ENCODE measurements around the gene GIMAP1.
"Not testable (repeated sequence)": the region's sequence is repeated elsewhere in the genome, so short reads cannot be mapped to it uniquely, and the experiment has no call there.

The GIMAP1 gene

GRCh38 chr7:150716368-150716767 is at the start of gene GIMAP1:
Gene GIMAP1 (plus strand): TSS chr7:150716613. CDS start chr7:150719048, 2,435 bp downstream.
- DNase-seq: peak in 1 of 2 experiments; percentile 73

DNA sequence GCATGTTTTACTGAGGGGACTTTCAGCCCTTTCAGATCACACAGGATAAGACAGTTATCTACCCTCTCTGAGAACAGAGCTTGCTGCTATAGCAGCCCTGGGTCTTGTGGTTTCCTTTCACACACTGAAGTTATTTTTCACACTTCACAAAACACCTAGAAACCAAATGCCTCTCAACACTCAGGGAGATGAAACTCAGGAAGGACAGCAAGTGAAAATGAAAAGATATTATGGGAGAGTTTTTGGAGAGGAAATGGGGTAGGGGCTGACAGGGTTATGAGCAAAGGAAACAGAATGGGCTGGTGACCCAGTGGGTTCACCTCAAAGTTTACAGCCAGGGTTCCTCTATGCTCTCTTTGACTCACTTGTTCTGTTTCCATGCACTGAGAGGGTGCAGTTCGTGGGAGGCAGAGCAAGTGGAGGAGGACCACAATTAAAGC is 47.9 kb upstream of the GIMAP1 start:
- peak; percentile 57 to 69 for DNase-seq

DNA sequence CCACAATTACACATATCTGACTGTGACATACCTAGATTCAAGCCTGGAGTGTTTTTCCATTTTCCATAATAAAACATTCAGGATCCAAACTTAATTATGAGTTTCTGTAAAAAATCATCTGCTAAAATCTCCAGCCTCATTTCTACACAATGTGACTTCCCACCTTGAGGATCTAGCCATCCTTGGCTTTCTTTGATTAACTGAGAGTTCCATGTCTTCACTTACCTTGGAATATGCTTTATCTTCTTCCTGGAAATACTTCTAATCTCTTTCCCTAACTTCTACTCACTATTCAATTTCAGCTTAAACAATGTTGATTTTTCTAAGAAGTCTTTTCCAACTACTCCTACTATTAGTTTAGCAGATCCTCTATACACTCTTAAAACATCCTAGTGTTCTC is 47.4 kb upstream of the GIMAP1 start:
- no peak for DNase-seq

DNA sequence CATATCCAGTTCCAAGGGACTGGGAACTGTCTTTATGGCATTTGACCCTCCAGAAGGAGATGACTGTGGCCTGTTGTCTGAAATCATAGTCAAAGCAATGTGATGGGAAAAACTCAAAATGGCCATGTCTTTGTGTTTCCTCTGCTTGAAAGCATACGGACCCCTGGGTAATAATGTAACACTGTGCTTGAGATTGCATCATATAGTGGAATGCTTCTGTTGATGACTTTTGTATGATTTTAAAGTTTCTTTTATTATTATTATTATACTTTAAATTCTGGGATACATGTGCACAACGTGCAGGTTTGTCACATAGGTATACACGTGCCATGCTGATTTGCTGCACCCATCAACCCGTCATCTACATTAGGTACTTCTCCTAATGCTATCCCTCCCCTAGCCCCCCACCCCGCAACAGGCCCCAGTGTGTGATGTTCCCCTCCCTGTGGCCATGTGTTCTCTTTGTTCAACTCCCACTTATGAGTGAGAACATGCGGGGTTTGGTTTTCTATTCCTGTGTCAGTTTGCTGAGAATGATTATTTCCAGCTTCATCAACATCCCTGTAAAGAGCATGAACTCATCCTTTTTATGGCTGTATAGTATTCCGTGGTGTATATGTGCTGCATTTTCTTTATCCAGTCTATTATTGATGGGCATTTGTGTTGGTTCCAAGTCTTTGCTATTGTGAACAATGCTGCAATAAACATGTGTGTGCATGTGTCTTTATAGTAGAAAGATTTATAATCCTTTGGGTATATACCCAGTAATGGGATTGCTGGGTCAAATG is 44.4 kb upstream of the GIMAP1 start:
- not testable (repeated sequence) for DNase-seq

GRCh38 chr7:150675714-150676113 is 40.7 kb upstream of the GIMAP1 start:
- no peak for DNase-seq

DNA sequence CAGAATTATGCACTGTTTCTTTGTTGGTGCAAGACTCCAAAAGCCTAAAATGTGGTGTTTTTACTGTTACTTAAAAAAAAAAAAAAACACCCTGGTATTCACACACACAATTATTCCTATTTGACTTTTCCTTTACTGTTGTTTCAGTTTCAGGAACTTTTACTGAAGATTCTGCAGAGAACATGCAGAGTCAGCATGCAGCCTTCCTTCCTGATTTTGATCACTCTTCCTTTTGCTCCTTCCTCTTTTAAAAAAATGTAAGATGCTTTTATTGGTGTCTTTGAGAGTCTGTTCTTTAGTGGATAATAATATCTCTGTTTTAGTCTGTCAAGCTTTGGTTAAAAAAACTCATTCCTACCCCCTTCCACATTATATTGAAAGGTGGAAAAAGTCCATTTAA is 40.1 kb upstream of the GIMAP1 start:
- not testable (repeated sequence) for DNase-seq

- DNase-seq: not testable (repeated sequence)
Measured at GRCh38 chr7:150676854-150677253, 39.6 kb upstream of the GIMAP1 start.

GRCh38 chr7:150678601-150679000 is 37.8 kb upstream of the GIMAP1 start:
- peak; percentile 61 to 67 for DNase-seq

GRCh38 chr7:150680364-150680763 is 36.0 kb upstream of the GIMAP1 start:
- DNase-seq: not testable (repeated sequence)

GRCh38 chr7:150685219-150686029 is 31.0 kb upstream of the GIMAP1 start, which contains the start of gene GIMAP2:
Gene GIMAP2 (plus strand): TSS chr7:150685706. CDS start chr7:150687060, 1,354 bp downstream.
- peak in 1 of 2 experiments; percentile 40 for DNase-seq

GRCh38 chr7:150686030-150686631 is 30.3 kb upstream of the GIMAP1 start:
- peak; percentile 23 to 46 for DNase-seq

- no peak for DNase-seq
Measured at GRCh38 chr7:150688630-150689029, 27.8 kb upstream of the GIMAP1 start.

GRCh38 chr7:150695654-150696053 is 20.8 kb upstream of the GIMAP1 start:
- no peak for DNase-seq

- no peak for DNase-seq
Measured at GRCh38 chr7:150703209-150703608, 13.2 kb upstream of the GIMAP1 start.

DNA sequence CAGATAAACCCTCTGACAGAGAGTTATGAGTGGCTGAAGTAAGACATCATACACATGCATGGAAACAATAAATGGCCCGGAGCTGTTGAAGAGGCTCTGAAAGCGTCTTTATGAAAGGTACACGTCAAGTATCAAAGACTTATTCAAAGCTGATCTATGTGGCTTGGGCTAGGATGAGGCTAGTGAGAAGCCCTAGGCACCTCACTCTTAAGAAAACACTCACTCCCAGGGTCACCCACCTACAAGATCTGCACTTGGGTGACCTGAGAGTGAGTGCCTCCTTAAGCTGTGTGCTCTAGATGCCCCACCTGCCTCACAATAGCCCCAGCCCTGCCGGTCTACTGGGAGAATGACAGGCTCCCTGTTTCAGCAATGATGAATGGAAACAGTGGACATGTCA is 1.1 kb upstream of the GIMAP1 start:
- DNase-seq: no peak

- no peak for DNase-seq
Measured at GRCh38 chr7:150715738-150716137, 675 bp upstream of the GIMAP1 start.

- no peak for DNase-seq
Measured at GRCh38 chr7:150716939-150717338, 526 bp downstream of the GIMAP1 start.

- DNase-seq: no peak
Measured at GRCh38 chr7:150717814-150718420, 1.5 kb downstream of the GIMAP1 start.

DNA sequence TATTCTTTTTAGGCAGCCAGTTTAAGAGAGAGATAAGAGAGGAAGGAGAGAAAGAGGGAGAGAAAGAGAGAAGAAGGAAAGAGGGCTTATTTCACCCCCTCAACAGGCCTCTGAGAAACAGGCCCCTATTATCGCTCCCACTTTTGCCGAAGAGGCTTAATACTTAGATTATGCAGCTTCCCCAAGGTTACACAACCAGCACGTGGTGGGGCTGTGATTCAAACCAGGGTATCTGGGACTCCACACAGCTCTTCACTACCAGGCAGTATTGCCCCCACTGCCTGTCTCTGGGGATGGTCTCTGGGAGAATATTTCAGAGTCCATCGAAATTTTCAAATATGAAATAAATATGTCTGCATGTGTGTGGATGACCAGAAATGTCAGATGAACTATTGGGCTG is 3.0 kb downstream of the GIMAP1 start:
- DNase-seq: no peak

DNA sequence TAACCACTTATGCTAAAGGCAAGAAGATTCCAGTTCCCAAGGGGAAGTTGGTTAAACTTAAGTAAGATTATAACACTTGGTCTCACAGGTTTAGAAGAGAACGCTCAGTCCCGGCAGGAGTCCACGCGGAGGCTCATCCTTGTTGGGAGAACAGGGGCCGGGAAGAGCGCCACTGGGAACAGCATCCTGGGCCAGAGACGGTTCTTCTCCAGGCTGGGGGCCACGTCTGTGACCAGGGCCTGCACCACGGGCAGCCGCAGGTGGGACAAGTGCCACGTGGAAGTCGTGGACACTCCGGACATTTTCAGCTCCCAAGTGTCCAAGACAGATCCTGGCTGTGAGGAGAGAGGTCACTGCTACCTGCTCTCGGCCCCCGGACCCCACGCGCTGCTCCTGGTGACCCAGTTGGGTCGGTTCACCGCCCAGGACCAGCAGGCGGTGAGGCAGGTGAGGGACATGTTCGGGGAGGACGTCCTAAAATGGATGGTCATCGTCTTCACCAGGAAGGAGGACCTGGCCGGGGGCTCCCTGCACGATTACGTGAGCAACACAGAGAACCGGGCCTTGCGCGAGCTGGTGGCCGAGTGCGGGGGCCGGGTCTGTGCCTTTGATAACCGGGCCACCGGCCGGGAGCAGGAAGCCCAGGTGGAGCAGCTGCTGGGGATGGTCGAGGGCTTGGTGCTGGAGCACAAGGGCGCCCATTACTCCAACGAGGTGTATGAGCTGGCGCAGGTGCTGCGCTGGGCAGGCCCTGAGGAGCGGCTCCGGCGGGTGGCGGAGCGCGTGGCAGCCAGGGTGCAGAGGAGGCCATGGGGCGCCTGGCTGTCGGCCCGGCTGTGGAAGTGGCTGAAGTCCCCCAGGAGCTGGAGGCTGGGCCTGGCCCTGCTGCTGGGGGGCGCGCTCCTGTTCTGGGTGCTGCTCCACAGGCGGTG is 3.8 kb downstream of the GIMAP1 start:
- no peak for DNase-seq

- DNase-seq: no peak
Measured at GRCh38 chr7:150721970-150722373, 5.6 kb downstream of the GIMAP1 start.

GRCh38 chr7:150722431-150722931 is 6.1 kb downstream of the GIMAP1 start:
- DNase-seq: no peak

Measured in activated CD4-positive, alpha-beta T cell treated with anti-CD3 and anti-CD28 coated beads, Interleukin-2, amount 50 U/mL, for 48 hours (primary cell).